Activated CD8-positive, alpha-beta T cell treated with anti-CD3 and anti-CD28 coated beads for 36 hours (primary cell): ENCODE results near the gene FIGLA. TPM values are rescaled to one million over a fixed set of nuclear protein-coding genes. Genes with fewer than 3 reads are reported as not detected.

Experiments
- ATAC-seq: fragments of 200-7000 bp; cut with Tn5 transposase; one replicate; pipeline ENCODE4 v1.10.0; 2021; ENCODE audit warnings: mild to moderate bottlenecking, moderate library complexity
- CTCF ChIA-PET: fragments of 350-600 bp; sonication (Branson Sonifier 250); formaldehyde crosslinking; loops from one replicate; lab custom pipeline; 2021; ENCODE audit warnings: antibody characterized with exemption; lab: Charles Lee
- POLR2A ChIA-PET: fragments of 350-600 bp; sonication (Branson Sonifier 250); formaldehyde crosslinking; loops from one replicate; lab custom pipeline; 2021; ENCODE audit warnings: antibody characterized with exemption; lab: Charles Lee
- DNase-seq: peaks from one replicate; pipeline ENCODE4 v3.0.0-alpha.2; 2020
- H3K27ac Mint-ChIP-seq: one replicate; pipeline ENCODE4 v1.8.0; 2021; ENCODE audit warnings: mild to moderate bottlenecking, mixed read lengths
- H3K27me3 Mint-ChIP-seq: one replicate; pipeline ENCODE4 v1.8.0; 2021; ENCODE audit warnings: mixed read lengths
- H3K36me3 Mint-ChIP-seq: one replicate; pipeline ENCODE4 v1.8.0; 2021; ENCODE audit warnings: low read depth, mixed read lengths
- H3K4me1 Mint-ChIP-seq: one replicate; pipeline ENCODE4 v1.8.0; 2021; ENCODE audit warnings: low read depth, mixed read lengths
- H3K4me3 Mint-ChIP-seq: one replicate; pipeline ENCODE4 v1.8.0; 2021; ENCODE audit warnings: mild to moderate bottlenecking, moderate library complexity, mixed read lengths
- H3K9me3 Mint-ChIP-seq: one replicate; pipeline ENCODE4 v1.8.0; 2021; ENCODE audit warnings: mixed read lengths
- intact Hi-C: fragments of 100-400 bp; cut with micrococcal nuclease; formaldehyde crosslinking; loops from one replicate; pipeline ENCODE4 v1.10.0; 2022
- total RNA-seq, 2 experiments: library from RNA; stranded (reverse); gene quantifications; one replicate each; pipeline ENCODE4 v1.2.3, GENCODE V29; 2021
- TF ChIP-seq, protein P1 (sequence below): fragments of 200-600 bp; IDR thresholded peaks from one replicate; pipeline ENCODE4 v1.8.0; 2022; ENCODE audit warnings: antibody characterized with exemption, mild to moderate bottlenecking

The FIGLA gene
- total RNA-seq, 2 experiments from 2014 or later: not detected

GRCh38 chr2:70829916-70830315 lies 39.5 kb upstream of the FIGLA start:
- no peak for ATAC-seq
- ChIA-PET POLR2A (interaction anchor here (0.8 kb wide), 1 partner anchor 22 kb away, joined by 3 read pairs; no protein-coding TSS in a partner anchor), CTCF (interaction anchor here (1.2 to 1.3 kb wide), 2 partner anchors 12 to 33 kb away, joined by 3 read pairs; no protein-coding TSS in a partner anchor)
- Mint-ChIP-seq H3K4me1 (peaks cover 14% of the 10 kb centered on the region), H3K36me3 (no peaks in the 10 kb centered on the region), H3K27me3 (no peaks in the 10 kb centered on the region), H3K27ac (no peak overlapping the region), H3K4me3 (no peak overlapping the region), H3K9me3 (no peaks in the 10 kb centered on the region)
- TF ChIP-seq, protein P1, sequence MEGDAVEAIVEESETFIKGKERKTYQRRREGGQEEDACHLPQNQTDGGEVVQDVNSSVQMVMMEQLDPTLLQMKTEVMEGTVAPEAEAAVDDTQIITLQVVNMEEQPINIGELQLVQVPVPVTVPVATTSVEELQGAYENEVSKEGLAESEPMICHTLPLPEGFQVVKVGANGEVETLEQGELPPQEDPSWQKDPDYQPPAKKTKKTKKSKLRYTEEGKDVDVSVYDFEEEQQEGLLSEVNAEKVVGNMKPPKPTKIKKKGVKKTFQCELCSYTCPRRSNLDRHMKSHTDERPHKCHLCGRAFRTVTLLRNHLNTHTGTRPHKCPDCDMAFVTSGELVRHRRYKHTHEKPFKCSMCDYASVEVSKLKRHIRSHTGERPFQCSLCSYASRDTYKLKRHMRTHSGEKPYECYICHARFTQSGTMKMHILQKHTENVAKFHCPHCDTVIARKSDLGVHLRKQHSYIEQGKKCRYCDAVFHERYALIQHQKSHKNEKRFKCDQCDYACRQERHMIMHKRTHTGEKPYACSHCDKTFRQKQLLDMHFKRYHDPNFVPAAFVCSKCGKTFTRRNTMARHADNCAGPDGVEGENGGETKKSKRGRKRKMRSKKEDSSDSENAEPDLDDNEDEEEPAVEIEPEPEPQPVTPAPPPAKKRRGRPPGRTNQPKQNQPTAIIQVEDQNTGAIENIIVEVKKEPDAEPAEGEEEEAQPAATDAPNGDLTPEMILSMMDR: no peak
- no peak for DNase-seq
- intact Hi-C loops: no loop called here

GRCh38 chr2:70828914-70829824 lies 38.7 kb upstream of the FIGLA start:
- no peak overlapping the region for H3K27ac Mint-ChIP-seq
- POLR2A ChIA-PET: no interaction called here
- DNase-seq (no peak), ATAC-seq (no peak)
- peaks cover 14% of the 10 kb centered on the region for H3K4me1 Mint-ChIP-seq
- CTCF ChIA-PET: interaction anchor here (1.3 kb wide), 1 partner anchor 32 kb away, joined by 3 read pairs; no protein-coding TSS in a partner anchor
- H3K4me3 Mint-ChIP-seq: no peak overlapping the region
- H3K27me3 Mint-ChIP-seq: no peaks in the 10 kb centered on the region
- TF ChIP-seq, protein P1: no peak
- H3K36me3 Mint-ChIP-seq: no peaks in the 10 kb centered on the region
- intact Hi-C loops: no loop called here
- H3K9me3 Mint-ChIP-seq: no peaks in the 10 kb centered on the region

- DNase-seq (no peak), ATAC-seq (no peak)
- TF ChIP-seq, protein P1: no peak
- peaks cover 14% of the 10 kb centered on the region for H3K4me1 Mint-ChIP-seq
- no peaks in the 10 kb centered on the region for H3K9me3 Mint-ChIP-seq
- no peak overlapping the region for H3K27ac Mint-ChIP-seq
- H3K36me3 Mint-ChIP-seq: no peaks in the 10 kb centered on the region
- ChIA-PET CTCF (interaction anchor here (1.2 kb wide), 1 partner anchor 43 kb away, joined by 3 read pairs; no protein-coding TSS in a partner anchor), POLR2A (no interaction called here)
- no peaks in the 10 kb centered on the region for H3K27me3 Mint-ChIP-seq
- no peak overlapping the region for H3K4me3 Mint-ChIP-seq
- intact Hi-C loops: no loop called here
Measured at GRCh38 chr2:70828115-70828514, 37.7 kb upstream of the FIGLA start.

- Mint-ChIP-seq H3K9me3 (no peaks in the 10 kb centered on the region), H3K27ac (peak overlapping the region; percentile 85), H3K4me3 (no peak overlapping the region), H3K4me1 (peaks cover 21% of the 10 kb centered on the region), H3K27me3 (no peaks in the 10 kb centered on the region), H3K36me3 (no peaks in the 10 kb centered on the region)
- DNase-seq (no peak), ATAC-seq (no peak)
- POLR2A ChIA-PET: no interaction called here
- CTCF ChIA-PET: interaction anchor here (1.2 kb wide), 1 partner anchor 42 kb away, joined by 3 read pairs; no protein-coding TSS in a partner anchor
- intact Hi-C loops: no loop called here
- TF ChIP-seq, protein P1: no peak
Measured at GRCh38 chr2:70827388-70827787, 36.9 kb upstream of the FIGLA start.
